NCI-H2227 (cell line): ENCODE data around the gene TTBK2.

Experiments used
- DNase-seq: peaks from one replicate; lab custom pipeline; 2025; ENCODE audit not compliant: unreplicated experiment; lab: John Stamatoyannopoulos, UW

TTBK2 gene

GRCh38 chr15:42729409-42729808, 191.2 kb downstream of the TTBK2 start:
- no peak for DNase-seq

GRCh38 chr15:42728972-42729371, 191.6 kb downstream of the TTBK2 start:
- no peak for DNase-seq

- no peak for DNase-seq
These were observed 192.0 kb downstream of the TTBK2 start for GRCh38 chr15:42728560-42728959.

GRCh38 chr15:42727750-42728381, 192.7 kb downstream of the TTBK2 start:
- DNase-seq, result peak; percentile 19

GRCh38 chr15:42726114-42726513, 194.5 kb downstream of the TTBK2 start:
- no peak for DNase-seq

- no peak for DNase-seq
These were observed 195.2 kb downstream of the TTBK2 start for GRCh38 chr15:42725331-42725903.

GRCh38 chr15:42724276-42724675, 196.3 kb downstream of the TTBK2 start:
- DNase-seq, result no peak

GRCh38 chr15:42723068-42723467, 197.5 kb downstream of the TTBK2 start:
- DNase-seq, result no peak

GRCh38 chr15:42721916-42722315, 198.7 kb downstream of the TTBK2 start:
- no peak for DNase-seq

- DNase-seq, result no peak
These were observed 199.6 kb downstream of the TTBK2 start for GRCh38 chr15:42721016-42721415.

GRCh38 chr15:42720071-42720470, 200.5 kb downstream of the TTBK2 start:
- no peak for DNase-seq

- no peak for DNase-seq
These were observed 201.5 kb downstream of the TTBK2 start for GRCh38 chr15:42719043-42719442.

GRCh38 chr15:42716626-42717025, 204.0 kb downstream of the TTBK2 start:
- no peak for DNase-seq

- DNase-seq, result no peak
These were observed 204.5 kb downstream of the TTBK2 start for GRCh38 chr15:42716125-42716524.

- no peak for DNase-seq
These were observed 208.0 kb downstream of the TTBK2 start for GRCh38 chr15:42712584-42712983.

- DNase-seq, result no peak
These were observed 208.8 kb downstream of the TTBK2 start for GRCh38 chr15:42711746-42712145.

- no peak for DNase-seq
These were observed 209.9 kb downstream of the TTBK2 start for GRCh38 chr15:42710662-42711061.

- no peak for DNase-seq
These were observed 212.6 kb downstream of the TTBK2 start for GRCh38 chr15:42707873-42708544.

- no peak for DNase-seq
These were observed 213.5 kb downstream of the TTBK2 start for GRCh38 chr15:42707068-42707467.

- no peak for DNase-seq
These were observed 215.2 kb downstream of the TTBK2 start for GRCh38 chr15:42705336-42705735.

GRCh38 chr15:42704492-42704926, 216.1 kb downstream of the TTBK2 start:
- peak; percentile 72 for DNase-seq

- DNase-seq, result no peak
These were observed 224.0 kb downstream of the TTBK2 start for GRCh38 chr15:42696626-42697025.
